HCT116 (cell line): ENCODE data around the gene MCUR1.

ENCODE experiments used
- CTCF ChIP-seq, 3 experiments: fragments of 200-600 bp in 1 of 3; sonication (generic) in 1 of 3; IDR thresholded peaks in 2 of 3; conservative IDR thresholded peaks in 1 of 3; 2 replicates each; pipeline ENCODE4 v1.5.1; 2012 to 2017; ENCODE audit warnings: low read depth in 2 of 3, low read length in 2 of 3, antibody characterized with exemption in 1 of 3, borderline replicate concordance in 1 of 3, control low read depth in 1 of 3, mild to moderate bottlenecking in 1 of 3, mixed read lengths in 1 of 3, mixed run types in 1 of 3, moderate library complexity in 1 of 3; ENCODE audit not compliant: insufficient read depth in 1 of 3
- ELF1 ChIP-seq: IDR thresholded peaks from 2 replicates; pipeline ENCODE4 v1.6.1; 2012; ENCODE audit warnings: low read depth, borderline replicate concordance
- REST ChIP-seq: IDR thresholded peaks from 2 replicates; pipeline ENCODE4 v1.6.1; 2012; ENCODE audit warnings: low read depth
- ZNF274 ChIP-seq: fragments of 200-500 bp; sonication (Bioruptor generic); IDR thresholded peaks from 2 replicates; pipeline ENCODE4 v1.6.1; 2014; ENCODE audit warnings: mild to moderate bottlenecking, low read depth, low read length, inconsistent platforms
- TF ChIP-seq, protein P1 (sequence below): IDR thresholded peaks from 2 replicates; pipeline ENCODE4 v1.6.1; 2011; ENCODE audit warnings: mild to moderate bottlenecking, low read length, moderate library complexity; ENCODE audit not compliant: insufficient replicate concordance; ENCODE audit errors: extremely low read depth

DNA sequence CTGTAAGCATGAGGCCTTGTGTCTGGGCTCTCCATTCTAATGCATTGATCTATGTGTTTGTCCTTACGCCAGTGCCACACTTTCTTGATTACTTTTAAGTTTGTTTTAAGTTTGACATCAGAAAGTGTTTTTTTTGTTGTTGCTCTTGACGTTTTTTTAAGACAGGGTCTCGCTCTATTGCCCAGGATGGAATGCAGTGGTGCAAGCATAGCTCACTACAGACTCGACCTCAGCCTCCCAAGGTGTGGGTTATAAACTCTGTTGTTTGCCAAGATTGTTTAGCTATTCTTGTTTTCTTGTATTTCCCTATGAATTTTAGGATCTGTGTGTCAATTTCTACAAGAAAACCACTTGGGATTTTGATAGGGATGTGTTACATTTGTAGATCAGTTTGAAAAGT is 5.6 kb downstream of the MCUR1 start:
- TF ChIP-seq, protein P1, sequence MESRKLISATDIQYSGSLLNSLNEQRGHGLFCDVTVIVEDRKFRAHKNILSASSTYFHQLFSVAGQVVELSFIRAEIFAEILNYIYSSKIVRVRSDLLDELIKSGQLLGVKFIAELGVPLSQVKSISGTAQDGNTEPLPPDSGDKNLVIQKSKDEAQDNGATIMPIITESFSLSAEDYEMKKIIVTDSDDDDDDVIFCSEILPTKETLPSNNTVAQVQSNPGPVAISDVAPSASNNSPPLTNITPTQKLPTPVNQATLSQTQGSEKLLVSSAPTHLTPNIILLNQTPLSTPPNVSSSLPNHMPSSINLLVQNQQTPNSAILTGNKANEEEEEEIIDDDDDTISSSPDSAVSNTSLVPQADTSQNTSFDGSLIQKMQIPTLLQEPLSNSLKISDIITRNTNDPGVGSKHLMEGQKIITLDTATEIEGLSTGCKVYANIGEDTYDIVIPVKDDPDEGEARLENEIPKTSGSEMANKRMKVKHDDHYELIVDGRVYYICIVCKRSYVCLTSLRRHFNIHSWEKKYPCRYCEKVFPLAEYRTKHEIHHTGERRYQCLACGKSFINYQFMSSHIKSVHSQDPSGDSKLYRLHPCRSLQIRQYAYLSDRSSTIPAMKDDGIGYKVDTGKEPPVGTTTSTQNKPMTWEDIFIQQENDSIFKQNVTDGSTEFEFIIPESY: no peak
- TF ChIP-seq CTCF (IDR thresholded peaks at IDR 0.05 in 2 of 3, conservative IDR thresholded peaks at IDR 0.05 in 1 of 3; ENCODE audit: borderline replicate concordance in 1 of 3, insufficient read depth in 1 of 3, low read depth in 2 of 3, low read length in 2 of 3) (no peak), ZNF274 (no peak), REST (no peak), ELF1 (no peak)
